Adrenal gland (tissue), 12 donors: ENCODE measurements around the gene ALPK3. TPM values are rescaled to one million over a fixed set of nuclear protein-coding genes. Genes with fewer than 3 reads are reported as not detected.

Experiments
- DNase-seq, 7 donors: peaks; one replicate each; pipeline ENCODE4 v3.0.0-alpha.2; 2019 to 2020
- H3K27ac ChIP-seq, 5 donors: fragments of 200-600 bp; sonication (generic) in 4 of 5; 1 replicate in 3 of 5; 2 replicates in 2 of 5; pipeline versions ENCODE4 v1.5.1 to v1.8.0; 2016 to 2020; ENCODE audit warnings: mild to moderate bottlenecking in 1 of 5
- H3K27me3 ChIP-seq: fragments of 200-600 bp; 2 replicates; pipeline ENCODE4 v1.8.0; 2021
- H3K36me3 ChIP-seq, 2 donors: fragments of 200-600 bp; replicated peaks in 1 of 2; 1 replicate in 1 of 2; 2 replicates in 1 of 2; pipeline versions ENCODE4 v1.5.1 to v1.8.0; 2018 to 2022
- H3K4me1 ChIP-seq, 2 donors: fragments of 200-600 bp; replicated peaks in 1 of 2; 1 replicate in 1 of 2; 2 replicates in 1 of 2; pipeline versions ENCODE4 v1.5.1 to v1.8.0; 2018 to 2021
- H3K4me3 ChIP-seq, 4 donors: fragments of 200-600 bp; sonication (generic) in 3 of 4; one replicate each; pipeline ENCODE4 v1.5.1; 2016 to 2018
- H3K9me3 ChIP-seq, 3 donors: fragments of 200-600 bp; sonication (generic) in 1 of 3; replicated peaks in 1 of 3; 1 replicate in 2 of 3; 2 replicates in 1 of 3; pipeline versions ENCODE4 v1.5.1 to v1.8.0; 2016 to 2021
- POLR2A ChIP-seq, 2 donors: fragments of 450-650 bp; IDR thresholded peaks; one replicate each; pipeline ENCODE4 v1.6.1; 2017; ENCODE audit warnings: antibody characterized with exemption in 2 of 2, mild to moderate bottlenecking in 2 of 2, moderate library complexity in 1 of 2
- WGBS, 4 donors: extraction: QIAGEN DNeasy Blood & Tissue Kit in 2 of 4; methylation state at CpG; one replicate each; pipeline versions ENCODE4 v1.1.5 to v1.1.7; 2013 to 2017; 5-methylcytosine and 5-hydroxymethylcytosine counted together
- intact Hi-C, 2 donors: fragments of 100-400 bp; cut with DNase I; formaldehyde crosslinking; loops; one replicate each; pipeline versions ENCODE4 v1.14.1 to v1.15.0; 2022 to 2023
- polyA plus RNA-seq, 3 donors: library from polyadenylated mRNA; stranded (reverse); fragments of 200-250 nt in 2 of 3; fragments of 350-450 nt in 1 of 3; fragmentation: Illumina TruSeq in 1 of 3; extraction: RNeasy Lipid Tissue Mini Kit (QIAGEN cat#74804) in 1 of 3; gene quantifications; one replicate each; pipeline ENCODE4 v1.2.3, GENCODE V29; 2013 to 2014
- small RNA-seq, 2 donors: library from RNA; depleted of rRNA; stranded (forward); fragments of <200 nt; gene quantifications; one replicate each; pipeline ENCODE3, GENCODE V24; 2016
- total RNA-seq, 9 donors: library from RNA; depleted of rRNA in 4 of 9; stranded (reverse); fragments of >200 nt in 4 of 9; fragments of 120-200 nt in 1 of 9; fragmentation: NEBNext Ultra II Directional in 1 of 9; extraction: Animal tissue kit (Norgen Biotek cat#: 25700) in 1 of 9; gene quantifications; one replicate each; pipeline versions ENCODE4 v1.1.0 to v1.2.4, GENCODE V29; 2013 to 2023
- TF ChIP-seq, protein P1 (sequence below), 6 experiments: fragments of 450-650 bp in 4 of 6; fragments of 200-600 bp in 2 of 6; sonication (generic) in 1 of 6; IDR thresholded peaks; 1 replicate in 5 of 6; 2 replicates in 1 of 6; pipeline versions ENCODE4 v1.5.1 to v1.8.0; 2016 to 2021; ENCODE audit warnings: antibody characterized with exemption in 6 of 6, mild to moderate bottlenecking in 2 of 6, moderate library complexity in 1 of 6
- donor health status: healthy with polysubstance abuse.
- donor health status: Bipolar disorder and iron deficiency.
- donor health status: DM: yes; HTN: yes; CAD: no.
- donor health status: DM: no; HTN: no; CAD: no.
- donor health status: DM: no; HTN: no; CAD: no.
- donor health status: DM: yes; HTN: yes; CAD: no.

The ALPK3 gene
- total and polyA plus RNA-seq, 12 donors = 5.8 to 39.3 (median 15.9) TPM

DNA sequence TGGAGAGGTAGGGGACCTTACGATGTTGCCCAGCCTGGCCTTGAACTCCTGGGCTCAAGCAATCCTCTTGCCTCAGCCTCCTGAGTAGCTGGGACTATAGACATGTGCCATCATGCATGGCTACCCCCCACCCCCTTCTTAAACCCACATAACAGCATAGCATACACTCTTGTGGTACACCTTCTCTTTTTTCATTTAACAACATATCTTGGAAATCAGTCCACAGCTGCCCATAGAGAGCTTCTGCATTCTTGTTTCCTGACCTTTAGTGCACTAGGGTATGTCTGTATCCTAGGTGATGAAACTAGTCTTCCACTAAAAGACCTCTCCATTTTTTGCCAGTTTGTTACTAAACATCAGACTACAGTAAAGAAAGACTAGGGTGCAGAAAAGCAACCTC is 100.3 kb downstream of the ALPK3 start:
- 50 to 88% (median 80%) methylated on average over 1 of the region's 1 CpG for WGBS, 4 donors
- TF ChIP-seq POLR2A (IDR thresholded peaks at IDR 0.05) = no peak
- TF ChIP-seq, protein P1, sequence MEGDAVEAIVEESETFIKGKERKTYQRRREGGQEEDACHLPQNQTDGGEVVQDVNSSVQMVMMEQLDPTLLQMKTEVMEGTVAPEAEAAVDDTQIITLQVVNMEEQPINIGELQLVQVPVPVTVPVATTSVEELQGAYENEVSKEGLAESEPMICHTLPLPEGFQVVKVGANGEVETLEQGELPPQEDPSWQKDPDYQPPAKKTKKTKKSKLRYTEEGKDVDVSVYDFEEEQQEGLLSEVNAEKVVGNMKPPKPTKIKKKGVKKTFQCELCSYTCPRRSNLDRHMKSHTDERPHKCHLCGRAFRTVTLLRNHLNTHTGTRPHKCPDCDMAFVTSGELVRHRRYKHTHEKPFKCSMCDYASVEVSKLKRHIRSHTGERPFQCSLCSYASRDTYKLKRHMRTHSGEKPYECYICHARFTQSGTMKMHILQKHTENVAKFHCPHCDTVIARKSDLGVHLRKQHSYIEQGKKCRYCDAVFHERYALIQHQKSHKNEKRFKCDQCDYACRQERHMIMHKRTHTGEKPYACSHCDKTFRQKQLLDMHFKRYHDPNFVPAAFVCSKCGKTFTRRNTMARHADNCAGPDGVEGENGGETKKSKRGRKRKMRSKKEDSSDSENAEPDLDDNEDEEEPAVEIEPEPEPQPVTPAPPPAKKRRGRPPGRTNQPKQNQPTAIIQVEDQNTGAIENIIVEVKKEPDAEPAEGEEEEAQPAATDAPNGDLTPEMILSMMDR (IDR thresholded peaks at IDR 0.05) = no peak
- no peaks in the 10 kb centered on the region for H3K27me3 ChIP-seq
- H3K4me1 ChIP-seq = peaks cover 32 to 36% of the 10 kb centered on the region in 2 donors
- no peak overlapping the region for H3K27ac ChIP-seq
- H3K4me3 ChIP-seq = no peak overlapping the region
- no peak for DNase-seq
- no peaks in the 10 kb centered on the region for H3K9me3 ChIP-seq
- no peaks in the 10 kb centered on the region for H3K36me3 ChIP-seq
- intact Hi-C loops = no loop called here

DNA sequence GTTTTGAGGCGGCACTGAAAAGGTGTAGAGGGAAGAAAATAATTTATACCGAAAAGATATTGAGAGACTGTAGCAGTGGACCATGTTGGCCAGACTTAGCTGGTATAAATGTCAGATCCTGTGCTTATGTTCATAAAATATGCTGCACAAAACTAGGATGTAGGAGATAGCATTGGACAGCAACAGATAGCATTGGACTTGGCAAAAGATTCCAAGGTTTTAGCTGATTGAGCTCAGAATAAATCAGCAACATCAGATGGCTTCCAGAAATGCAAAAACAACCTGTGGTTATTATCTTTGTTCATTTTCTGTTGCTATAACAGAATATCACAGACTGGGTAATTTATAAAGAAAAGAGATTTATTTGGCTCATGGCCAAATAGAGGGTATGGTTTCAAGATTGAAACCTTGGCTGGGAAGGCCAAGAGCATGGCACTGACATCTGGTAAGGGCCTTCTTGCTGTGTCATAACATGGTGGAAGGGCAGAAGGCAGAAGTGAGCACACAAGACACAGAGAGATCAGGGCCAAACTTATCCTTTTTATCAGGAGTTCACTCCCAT is 102.0 kb downstream of the ALPK3 start:
- Histone ChIP-seq H3K4me1 (peaks cover 23 to 26% of the 10 kb centered on the region in 2 donors), H3K9me3 (no peaks in the 10 kb centered on the region), H3K4me3 (no peak overlapping the region), H3K27me3 (no peaks in the 10 kb centered on the region), H3K36me3 (no peaks in the 10 kb centered on the region), H3K27ac (peak overlapping the region; percentile 2 to 47 (median 6))
- intact Hi-C loops = no loop called here
- 66 to 75% (median 72%) methylated on average over 2 of the region's 2 CpGs for WGBS, 4 donors
- no peak for DNase-seq
- peak in 1 of 2 donors; percentile 5 for TF ChIP-seq POLR2A (IDR thresholded peaks at IDR 0.05)
- TF ChIP-seq, protein P1 (IDR thresholded peaks at IDR 0.05) = no peak

DNA sequence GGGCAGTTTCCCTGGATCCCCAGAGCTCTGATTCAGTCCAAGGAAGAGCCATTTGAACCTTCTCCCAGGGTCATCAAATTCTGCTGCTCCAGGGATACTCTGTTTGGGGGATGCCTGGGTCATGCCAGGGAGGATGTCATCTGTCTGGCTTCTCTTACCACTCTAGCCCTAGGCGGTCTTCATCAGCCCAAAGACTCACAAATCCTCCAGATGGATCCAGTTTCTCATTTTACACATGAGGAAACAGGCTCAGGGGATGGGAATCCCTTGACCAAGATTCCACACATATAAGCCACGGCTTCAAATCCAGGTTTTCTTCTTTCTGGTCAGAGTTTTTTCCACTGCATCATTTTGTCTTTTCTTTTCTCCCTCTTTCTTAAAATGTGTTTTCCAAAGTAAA is 104.0 kb downstream of the ALPK3 start:
- H3K36me3 ChIP-seq = no peaks in the 10 kb centered on the region
- no peaks in the 10 kb centered on the region for H3K27me3 ChIP-seq
- H3K27ac ChIP-seq = no peak overlapping the region
- 87 to 94% (median 91%) methylated on average over 2 of the region's 2 CpGs for WGBS, 4 donors
- TF ChIP-seq, protein P1 (IDR thresholded peaks at IDR 0.05) = no peak
- no peaks in the 10 kb centered on the region for H3K9me3 ChIP-seq
- H3K4me1 ChIP-seq = peaks cover 17 to 18% of the 10 kb centered on the region in 2 donors
- DNase-seq = no peak
- no peak overlapping the region for H3K4me3 ChIP-seq
- intact Hi-C loops = loop anchor here (10.0 kb wide), 2 partner anchors 46 to 56 kb away; no protein-coding TSS in a partner anchor

DNA sequence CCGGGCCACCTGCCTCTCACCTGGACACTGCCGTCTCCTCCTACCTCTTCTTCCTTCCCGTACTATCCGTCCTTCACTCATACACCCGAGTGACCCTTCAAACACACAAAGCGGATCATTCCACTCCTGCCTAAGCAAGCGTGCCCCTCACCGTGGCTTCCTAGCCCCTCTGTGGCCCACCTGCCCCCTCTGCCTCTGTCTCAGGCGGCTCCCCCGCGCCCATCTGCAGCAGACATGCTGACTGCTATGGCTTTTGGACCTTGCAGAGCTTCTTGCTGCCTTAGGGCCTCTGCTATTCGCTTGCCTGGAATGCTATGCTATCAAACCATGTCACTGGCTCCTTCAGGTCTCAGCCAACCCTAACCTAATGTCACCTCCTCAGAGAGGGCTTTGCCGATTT is 105.4 kb downstream of the ALPK3 start:
- 92 to 94% (median 93%) methylated on average over 13 of the region's 13 CpGs for WGBS, 4 donors
- intact Hi-C loops = loop anchor here (10.0 kb wide), 2 partner anchors 48 to 58 kb away; no protein-coding TSS in a partner anchor
- no peak overlapping the region for H3K27ac ChIP-seq
- H3K4me1 ChIP-seq = peaks cover 20% of the 10 kb centered on the region in 2 donors
- H3K9me3 ChIP-seq = no peaks in the 10 kb centered on the region
- H3K36me3 ChIP-seq = no peaks in the 10 kb centered on the region
- no peak for DNase-seq
- H3K4me3 ChIP-seq = no peak overlapping the region
- no peaks in the 10 kb centered on the region for H3K27me3 ChIP-seq
- no peak for TF ChIP-seq POLR2A (IDR thresholded peaks at IDR 0.05)
- TF ChIP-seq, protein P1 (IDR thresholded peaks at IDR 0.05) = no peak

Small RNAs within 50 kb of the gene (small RNA-seq; reads per million reads assigned to genes)
- 0 reads per million in 2 donors for gene RF00402

Other genes with a start within 250 kb of the ALPK3 start
- 10 to 100 TPM in 7 of 9 donors, 1 to 10 TPM in 2; 5.2 to 16.9 (median 10.9) TPM for gene ZSCAN2, start 216.3 kb upstream of the ALPK3 start, total RNA-seq
- gene ZSCAN2, start 216.3 kb upstream of the ALPK3 start, polyA plus RNA-seq = 1 to 10 TPM; 3.8 to 5.2 (median 4.1) TPM
- 10 to 100 TPM in 8 of 9 donors, 1 to 10 TPM in 1; 8.3 to 45.6 (median 32.1) TPM for gene WDR73, start 163.1 kb upstream of the ALPK3 start, total RNA-seq
- 10 to 100 TPM; 24.1 to 45.4 (median 38.3) TPM for gene WDR73, start 163.1 kb upstream of the ALPK3 start, polyA plus RNA-seq
- 10 to 100 TPM in 7 of 9 donors, 1 to 10 TPM in 2; 6.9 to 34.1 (median 17.0) TPM for gene NMB, start 159.2 kb upstream of the ALPK3 start, total RNA-seq
- gene NMB, start 159.2 kb upstream of the ALPK3 start, polyA plus RNA-seq = 10 to 100 TPM in 1 of 3 donors, 1 to 10 TPM in 2; 8.0 to 19.2 (median 10.0) TPM
- 100 to 1,000 TPM; 130 to 194 (median 168) TPM for gene SEC11A, start 101.2 kb upstream of the ALPK3 start, total RNA-seq
- gene SEC11A, start 101.2 kb upstream of the ALPK3 start, polyA plus RNA-seq = 100 to 1,000 TPM; 156 to 240 (median 169) TPM
- gene ZNF592, start 68.8 kb upstream of the ALPK3 start, total RNA-seq = 10 to 100 TPM in 8 of 9 donors, 1 to 10 TPM in 1; 8.5 to 30.3 (median 24.9) TPM
- 10 to 100 TPM in 2 of 3 donors, 1 to 10 TPM in 1; 8.1 to 14.6 (median 13.9) TPM for gene ZNF592, start 68.8 kb upstream of the ALPK3 start, polyA plus RNA-seq
- gene SLC28A1, start 67.3 kb downstream of the ALPK3 start, total RNA-seq = under 1 TPM in 5 of 9 donors, not detected in 4; 0.06 to 0.19 (median 0.14) TPM
- under 1 TPM; 0.03 to 0.08 (median 0.05) TPM for gene SLC28A1, start 67.3 kb downstream of the ALPK3 start, polyA plus RNA-seq
- gene PDE8A, start 164.5 kb downstream of the ALPK3 start, total RNA-seq = 100 to 1,000 TPM in 1 of 9 donors, 10 to 100 TPM in 8; 47.3 to 103 (median 62.2) TPM
- 100 to 1,000 TPM in 1 of 3 donors, 10 to 100 TPM in 2; 83.9 to 123 (median 85.5) TPM for gene PDE8A, start 164.5 kb downstream of the ALPK3 start, polyA plus RNA-seq